HCT116 (cell line): ENCODE results near the gene S1PR3.

ENCODE experiments used
- ATF3 ChIP-seq: IDR thresholded peaks from 2 replicates; pipeline ENCODE4 v1.6.1; 2012
- CBX3 ChIP-seq: IDR thresholded peaks from 2 replicates; pipeline ENCODE4 v1.6.1; 2012; ENCODE audit warnings: low read depth
- CTCF ChIP-seq, 3 experiments: fragments of 200-600 bp in 1 of 3; sonication (generic) in 1 of 3; IDR thresholded peaks in 2 of 3; conservative IDR thresholded peaks in 1 of 3; 2 replicates each; pipeline ENCODE4 v1.5.1; 2012 to 2017; ENCODE audit warnings: low read depth in 2 of 3, low read length in 2 of 3, antibody characterized with exemption in 1 of 3, borderline replicate concordance in 1 of 3, control low read depth in 1 of 3, mild to moderate bottlenecking in 1 of 3, mixed read lengths in 1 of 3, mixed run types in 1 of 3, moderate library complexity in 1 of 3; ENCODE audit not compliant: insufficient read depth in 1 of 3
- EZH2 ChIP-seq: fragments of 200-600 bp; sonication (generic); IDR thresholded peaks from 2 replicates; pipeline ENCODE4 v1.6.1; 2017; ENCODE audit warnings: antibody characterized with exemption, mixed run types
- EZH2phosphoT487 ChIP-seq: fragments of 200-600 bp; IDR thresholded peaks from 2 replicates; pipeline ENCODE4 v1.6.1; 2018; ENCODE audit warnings: antibody characterized with exemption, borderline replicate concordance
- JUND ChIP-seq: IDR thresholded peaks from 2 replicates; pipeline ENCODE4 v1.6.1; 2012
- MAX ChIP-seq: IDR thresholded peaks from 2 replicates; pipeline ENCODE4 v1.6.1; 2012
- POLR2A ChIP-seq: IDR thresholded peaks from 2 replicates; pipeline ENCODE4 v1.7.0; 2011; ENCODE audit warnings: borderline replicate concordance; ENCODE audit not compliant: insufficient read depth, insufficient read length; ENCODE audit errors: extremely low read depth
- RAD21 ChIP-seq: IDR thresholded peaks from 2 replicates; pipeline ENCODE4 v1.6.1; 2012; ENCODE audit warnings: low read depth, mild to moderate bottlenecking
- REST ChIP-seq: IDR thresholded peaks from 2 replicates; pipeline ENCODE4 v1.6.1; 2012; ENCODE audit warnings: low read depth
- YY1 ChIP-seq: IDR thresholded peaks from 2 replicates; pipeline ENCODE4 v1.6.1; 2011; ENCODE audit warnings: low read length, low read depth, moderate library complexity, mild to moderate bottlenecking; ENCODE audit not compliant: insufficient replicate concordance; ENCODE audit errors: extremely low read depth
- ZFX ChIP-seq: fragments of 450-650 bp; IDR thresholded peaks from 2 replicates; pipeline ENCODE4 v1.6.1; 2017
- ZNF274 ChIP-seq: fragments of 200-500 bp; sonication (Bioruptor generic); IDR thresholded peaks from 2 replicates; pipeline ENCODE4 v1.6.1; 2014; ENCODE audit warnings: mild to moderate bottlenecking, low read depth, low read length, inconsistent platforms

GRCh38 chr9:88949961-88950340 is 41.3 kb upstream of the S1PR3 start:
- TF ChIP-seq EZH2 (no peak), CTCF (IDR thresholded peaks at IDR 0.05 in 2 of 3, conservative IDR thresholded peaks at IDR 0.05 in 1 of 3; ENCODE audit: borderline replicate concordance in 1 of 3, insufficient read depth in 1 of 3, low read depth in 2 of 3, low read length in 2 of 3) (no peak), ATF3 (no peak), EZH2phosphoT487 (no peak), YY1 (no peak), REST (no peak), POLR2A (no peak), RAD21 (no peak), ZNF274 (no peak), JUND (no peak), MAX (no peak), ZFX (no peak), CBX3 (no peak)
